SH-SY5Y (cell line): ENCODE results near the gene LRRC56.

Experiments used
- GATA2 ChIP-seq: IDR thresholded peaks from 2 replicates; pipeline ENCODE4 v1.6.1; 2011; ENCODE audit warnings: mild to moderate bottlenecking, low read depth, low read length
- GATA3 ChIP-seq: IDR thresholded peaks from 2 replicates; pipeline ENCODE4 v1.6.1; 2011; ENCODE audit warnings: low read depth, mild to moderate bottlenecking, low read length, moderate library complexity

DNA sequence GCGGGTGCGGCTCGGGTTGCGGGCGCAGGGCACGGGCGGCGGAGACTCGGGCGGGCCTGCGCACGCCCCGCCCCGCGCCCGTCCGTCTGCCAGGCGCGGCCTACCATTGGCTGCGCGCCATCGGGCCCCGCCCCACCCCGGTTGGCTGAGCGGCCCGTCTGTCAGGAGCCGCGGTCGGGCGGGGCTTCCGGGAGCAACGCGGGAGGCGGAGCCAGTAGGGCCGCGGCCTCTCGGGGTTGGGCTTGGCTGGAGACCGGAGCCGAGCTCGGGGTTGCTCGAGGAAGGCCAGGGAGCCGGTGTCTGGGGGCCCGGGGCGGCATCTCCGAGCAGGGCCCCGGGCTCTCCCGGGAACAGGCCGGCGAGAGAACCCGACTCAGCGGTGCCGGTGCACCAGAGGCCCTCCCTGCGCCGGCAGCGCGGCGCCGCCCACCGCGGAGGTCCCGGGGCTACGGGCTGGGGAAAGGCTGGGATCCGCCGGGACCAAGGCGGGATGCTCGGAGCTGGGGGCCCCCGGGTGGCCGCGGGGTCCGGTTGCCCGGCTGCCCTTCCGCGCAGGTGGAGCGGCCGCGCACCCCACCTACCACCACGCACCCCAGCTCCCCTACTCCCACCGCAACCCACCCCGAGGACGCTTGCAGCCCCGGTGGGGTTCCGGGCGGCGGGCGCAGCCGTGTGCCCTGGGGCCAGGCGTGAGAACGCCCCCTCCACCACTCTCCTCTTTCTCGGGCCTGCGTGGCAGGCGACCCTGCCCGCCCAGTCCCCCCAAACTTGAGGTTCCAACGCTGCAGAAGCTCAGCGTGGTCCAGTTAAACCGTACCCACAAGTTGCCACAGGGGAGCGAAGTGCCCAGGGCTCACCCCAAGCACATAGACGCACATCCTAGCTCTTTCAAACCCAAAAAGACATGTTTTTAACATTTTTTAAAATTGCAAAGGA, 1.5 kb upstream of the LRRC56 start, which contains the start of gene HRAS:
- TF ChIP-seq GATA3 (no peak), GATA2 (no peak)
